SU-DHL-6 (cell line): Measurements from ENCODE around the gene FCRL2.

Source experiments
- EZH2phosphoT487 ChIP-seq: fragments of 200-600 bp; sonication (generic), shearing (Covaris generic); conservative IDR thresholded peaks from 2 replicates; pipeline ENCODE4 v1.6.1; 2018; ENCODE audit warnings: mild to moderate bottlenecking, antibody characterized with exemption, low read length, moderate library complexity, mixed read lengths
- TF ChIP-seq, protein P1 (sequence below): fragments of 200-600 bp; sonication (generic); IDR thresholded peaks from one replicate; pipeline ENCODE4 v1.5.1; 2017; ENCODE audit warnings: antibody characterized with exemption, mild to moderate bottlenecking, low read length, moderate library complexity; ENCODE audit not compliant: insufficient read depth, poor library complexity, severe bottlenecking

DNA sequence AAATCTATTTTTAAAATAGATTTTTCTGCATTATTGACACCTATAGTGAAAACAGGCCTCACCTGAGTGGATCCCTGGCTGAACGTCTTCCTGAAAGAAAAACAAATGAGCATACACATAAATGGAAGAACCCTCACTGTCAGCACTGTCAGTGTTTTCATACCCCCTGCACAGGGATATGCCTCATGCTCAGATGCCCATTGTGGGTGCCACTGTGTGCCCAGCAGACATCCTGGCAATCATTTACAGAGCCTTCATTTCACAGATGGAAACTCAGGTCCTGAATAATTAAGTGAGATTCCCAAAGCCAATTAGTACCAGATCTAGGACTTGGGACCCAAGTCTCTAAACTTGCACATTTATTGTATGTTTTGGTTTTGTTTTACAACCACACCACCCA lies 23.1 kb upstream of the FCRL2 start:
- TF ChIP-seq, protein P1, sequence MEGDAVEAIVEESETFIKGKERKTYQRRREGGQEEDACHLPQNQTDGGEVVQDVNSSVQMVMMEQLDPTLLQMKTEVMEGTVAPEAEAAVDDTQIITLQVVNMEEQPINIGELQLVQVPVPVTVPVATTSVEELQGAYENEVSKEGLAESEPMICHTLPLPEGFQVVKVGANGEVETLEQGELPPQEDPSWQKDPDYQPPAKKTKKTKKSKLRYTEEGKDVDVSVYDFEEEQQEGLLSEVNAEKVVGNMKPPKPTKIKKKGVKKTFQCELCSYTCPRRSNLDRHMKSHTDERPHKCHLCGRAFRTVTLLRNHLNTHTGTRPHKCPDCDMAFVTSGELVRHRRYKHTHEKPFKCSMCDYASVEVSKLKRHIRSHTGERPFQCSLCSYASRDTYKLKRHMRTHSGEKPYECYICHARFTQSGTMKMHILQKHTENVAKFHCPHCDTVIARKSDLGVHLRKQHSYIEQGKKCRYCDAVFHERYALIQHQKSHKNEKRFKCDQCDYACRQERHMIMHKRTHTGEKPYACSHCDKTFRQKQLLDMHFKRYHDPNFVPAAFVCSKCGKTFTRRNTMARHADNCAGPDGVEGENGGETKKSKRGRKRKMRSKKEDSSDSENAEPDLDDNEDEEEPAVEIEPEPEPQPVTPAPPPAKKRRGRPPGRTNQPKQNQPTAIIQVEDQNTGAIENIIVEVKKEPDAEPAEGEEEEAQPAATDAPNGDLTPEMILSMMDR = no peak
- no peak for TF ChIP-seq EZH2phosphoT487
